Measurements from ENCODE around the gene PKP2. TPM values are rescaled to one million over a fixed set of nuclear protein-coding genes. Genes with fewer than 3 reads are reported as not detected.

The PKP2 gene
- 11.5 TPM for total RNA-seq

DNA sequence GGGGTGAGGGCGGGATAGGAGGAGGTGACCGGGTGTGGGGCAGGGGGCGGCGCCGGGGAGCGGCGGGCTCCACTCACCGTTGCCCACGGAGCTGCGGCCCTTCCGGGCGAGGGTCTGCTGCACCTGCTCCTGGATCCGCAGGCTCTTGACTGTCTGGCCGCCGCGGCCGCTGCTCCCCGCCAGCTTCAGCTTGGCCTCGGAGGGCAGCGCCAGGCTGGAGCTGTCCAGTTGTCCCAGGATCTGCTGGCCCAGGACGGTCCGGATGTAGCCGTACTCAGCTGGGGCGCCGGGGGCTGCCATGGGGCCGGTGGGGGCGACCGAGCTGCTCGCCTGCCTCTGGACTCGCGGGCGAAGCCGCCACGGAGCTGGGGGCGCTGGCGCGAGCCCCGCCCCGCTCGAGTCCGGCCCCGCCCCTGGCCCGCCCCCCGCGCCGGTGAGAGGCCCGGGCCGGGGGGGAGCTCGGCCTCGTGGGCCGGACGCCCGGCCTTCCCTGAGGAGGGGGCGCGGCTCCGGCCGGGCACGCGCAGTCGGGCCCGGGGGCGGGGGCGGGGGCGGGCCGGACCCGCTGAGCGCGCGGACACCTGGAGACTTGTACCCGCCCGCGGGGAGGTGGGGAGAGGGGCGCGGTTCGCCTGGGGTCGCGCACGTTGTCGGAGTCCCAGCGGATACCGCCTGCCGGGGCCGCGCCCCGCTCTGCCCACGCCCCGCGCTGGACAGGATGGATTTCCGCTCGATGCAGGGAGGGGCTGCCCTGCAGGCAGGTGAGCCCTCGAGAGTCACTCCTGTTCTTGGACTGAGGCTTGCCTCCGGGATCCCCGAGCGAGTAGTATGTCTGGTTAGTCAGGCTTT lies at the start of gene PKP2:
PKP2 (minus strand) TSS at position 346 of the 849 bp plus-strand sequence; CDS start at position 300, 46 bp downstream.
- no peak for DNase-seq

DNA sequence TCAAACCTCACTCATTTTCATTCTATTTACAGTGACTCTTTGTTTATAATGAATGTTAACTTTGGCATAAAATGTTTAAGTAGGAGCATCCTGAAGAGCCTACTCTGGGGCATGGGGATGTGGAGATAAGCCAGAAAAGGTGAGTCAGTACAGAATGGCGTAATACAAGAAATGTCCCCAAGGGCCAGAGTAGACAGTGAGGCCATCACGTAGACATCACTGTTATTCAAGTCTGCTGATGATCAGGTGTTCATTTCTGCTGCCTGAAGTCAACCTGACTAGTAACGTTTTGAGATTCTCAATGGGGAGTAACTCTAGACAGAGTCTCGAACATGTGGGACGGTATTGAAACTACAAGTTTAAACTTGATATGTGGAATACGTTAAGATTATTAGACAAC lies 47.6 kb upstream of the PKP2 start:
- DNase-seq = no peak

GRCh38 chr12:32939801-32940200 lies 43.2 kb upstream of the PKP2 start:
- DNase-seq = no peak

DNA sequence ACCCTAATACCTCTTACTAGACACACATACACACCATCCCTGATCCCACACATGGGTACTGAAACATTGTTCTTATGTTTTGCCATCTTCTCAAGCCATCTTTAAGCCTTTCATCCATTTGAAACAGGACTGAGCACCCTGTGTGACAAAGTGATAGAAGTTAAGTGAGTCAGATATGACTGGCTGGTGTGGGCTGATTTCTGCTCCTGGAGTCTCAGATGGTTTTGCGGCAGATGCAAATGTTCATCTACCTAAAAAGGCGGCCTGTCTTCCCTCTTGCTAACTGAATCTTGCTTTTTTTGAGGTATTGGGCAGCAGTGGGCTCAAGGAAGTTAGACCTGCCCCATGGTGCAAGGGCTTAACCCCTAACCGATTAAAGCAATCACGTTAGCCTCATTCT lies 30.4 kb upstream of the PKP2 start:
- DNase-seq = no peak

GRCh38 chr12:32926356-32926755 lies 29.8 kb upstream of the PKP2 start:
- no peak for DNase-seq

DNA sequence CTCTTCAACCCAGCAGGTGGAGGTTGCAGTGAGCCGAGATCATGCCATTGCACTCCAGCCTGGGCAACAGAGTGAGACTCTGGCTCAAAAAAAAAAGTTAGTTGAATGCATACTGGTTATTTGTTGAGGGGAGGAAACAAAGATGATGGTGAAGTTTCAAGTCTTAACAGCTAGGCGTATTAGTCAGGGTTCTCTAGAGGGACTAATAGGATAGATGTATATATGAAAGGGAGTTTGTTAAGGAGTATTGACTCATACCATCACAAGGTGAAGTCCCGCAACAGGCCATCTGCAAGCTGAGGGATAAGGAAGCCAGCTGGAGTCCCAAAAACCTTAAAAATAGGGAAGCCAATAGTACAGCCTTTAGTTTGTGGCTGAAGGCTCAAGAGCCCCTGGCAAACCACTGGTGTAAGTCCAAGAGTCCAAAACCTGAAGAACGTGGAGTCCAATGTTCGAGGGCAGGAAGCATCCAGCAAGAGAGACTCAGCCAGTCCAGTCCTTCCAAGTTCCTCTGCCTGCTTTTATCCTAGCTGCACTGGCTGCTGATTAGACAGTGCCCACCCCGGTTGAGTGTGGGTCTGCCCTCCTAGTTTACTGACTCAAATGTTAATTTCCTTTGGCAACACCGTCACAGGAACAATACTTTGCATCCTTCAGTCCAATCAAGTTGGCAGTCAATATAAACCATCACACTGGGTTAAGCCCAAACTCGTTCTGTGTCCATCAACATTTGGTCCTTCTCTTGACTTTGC lies 26.1 kb upstream of the PKP2 start:
- no peak for DNase-seq

- no peak for DNase-seq
Measured at GRCh38 chr12:32921397-32921796, 24.8 kb upstream of the PKP2 start.

GRCh38 chr12:32920506-32921085 lies 24.0 kb upstream of the PKP2 start:
- no peak for DNase-seq

DNA sequence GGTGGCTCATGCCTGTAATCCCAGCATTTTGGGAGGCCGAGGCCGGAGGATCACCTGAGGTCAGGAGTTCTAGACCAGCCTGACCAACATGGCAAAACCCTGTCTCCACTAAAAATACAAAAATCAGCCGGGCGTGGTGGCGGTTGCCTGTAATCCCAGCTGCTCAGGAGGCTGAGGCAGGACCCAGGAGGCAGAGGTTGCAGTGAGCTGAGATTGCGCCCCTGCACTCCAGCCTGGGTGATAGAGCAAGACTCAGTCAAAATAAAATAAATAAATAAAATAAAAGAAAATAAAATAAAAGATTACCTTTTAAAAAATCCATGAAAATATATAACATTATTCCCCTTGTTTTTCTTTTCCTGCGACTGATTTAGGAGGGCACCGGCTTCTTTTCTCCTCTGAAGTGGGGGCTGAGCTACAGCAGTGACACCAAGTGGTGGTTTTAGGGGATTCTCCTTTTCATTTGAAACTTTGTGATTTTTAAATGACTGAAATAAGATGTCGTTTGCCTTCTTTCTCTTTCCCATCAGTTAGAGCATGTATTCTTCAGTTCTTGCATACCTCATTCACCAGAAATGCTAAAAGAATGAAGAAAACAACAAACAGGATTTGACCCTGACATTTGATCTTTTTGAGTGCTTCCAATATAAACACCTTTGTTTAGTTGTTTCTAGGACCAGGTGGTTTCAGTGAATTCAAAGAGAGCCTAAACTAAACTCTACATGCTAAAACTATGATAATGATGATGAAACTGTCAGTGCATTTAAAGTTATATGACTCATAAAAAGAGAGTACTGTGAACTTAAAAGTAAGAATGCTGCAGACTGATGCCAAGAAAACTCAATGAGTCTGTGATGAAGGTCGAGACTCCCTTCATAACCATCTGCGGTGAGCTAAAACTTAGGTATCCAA lies 22.6 kb upstream of the PKP2 start:
- DNase-seq = peak; percentile 22

DNA sequence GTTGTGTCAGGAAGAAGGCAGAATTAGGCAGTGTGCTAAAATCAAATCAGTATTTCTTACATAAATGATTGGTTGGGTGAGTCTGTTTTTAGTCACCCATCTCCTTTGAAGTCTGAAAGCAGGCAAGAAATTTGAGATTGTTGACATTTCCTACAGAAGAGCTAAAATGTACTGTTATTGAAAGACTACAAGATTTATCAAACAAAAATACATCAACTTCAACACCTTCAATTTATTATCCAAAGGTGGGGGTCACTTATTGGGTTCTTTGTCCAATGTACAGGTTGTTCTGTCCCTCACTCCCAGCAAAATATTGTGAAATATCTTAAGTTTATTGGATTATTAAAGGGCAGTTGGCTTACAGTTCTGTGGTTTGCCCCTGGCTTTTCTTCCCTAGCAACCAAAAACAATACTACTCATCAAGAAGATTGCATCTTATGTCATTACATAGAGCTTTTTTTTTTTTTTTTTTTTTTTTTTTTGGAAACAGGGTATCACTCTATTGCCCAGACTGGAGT lies 20.6 kb upstream of the PKP2 start:
- DNase-seq = no peak

DNA sequence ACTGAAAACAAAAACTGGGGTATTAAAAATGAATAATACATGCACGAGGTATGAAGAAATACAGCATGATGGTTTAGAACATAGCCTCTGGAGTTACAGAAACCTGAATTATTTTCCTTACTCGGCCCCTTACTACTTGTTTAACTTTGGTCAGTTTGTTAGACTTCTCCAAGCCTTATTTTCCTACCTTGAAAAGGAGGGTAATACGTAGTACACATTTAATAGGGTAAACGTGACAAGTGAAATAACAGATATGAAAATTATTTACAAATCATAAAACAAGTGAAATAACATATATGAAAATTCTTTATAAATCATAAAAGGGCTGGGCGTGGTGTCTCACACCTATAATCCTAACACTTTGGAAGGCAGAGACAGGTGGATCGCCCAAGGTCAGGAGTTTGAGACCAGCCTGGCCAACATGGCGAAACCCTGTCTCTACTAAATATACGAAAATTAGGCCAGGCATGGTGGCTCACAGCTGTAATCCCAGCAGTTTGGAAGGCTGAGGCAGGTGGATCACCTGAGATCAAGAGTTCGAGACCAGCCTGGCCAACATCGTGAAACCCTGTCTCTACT lies 11.4 kb upstream of the PKP2 start:
- DNase-seq = no peak

GRCh38 chr12:32907166-32907565 lies 10.6 kb upstream of the PKP2 start:
- DNase-seq = no peak

DNA sequence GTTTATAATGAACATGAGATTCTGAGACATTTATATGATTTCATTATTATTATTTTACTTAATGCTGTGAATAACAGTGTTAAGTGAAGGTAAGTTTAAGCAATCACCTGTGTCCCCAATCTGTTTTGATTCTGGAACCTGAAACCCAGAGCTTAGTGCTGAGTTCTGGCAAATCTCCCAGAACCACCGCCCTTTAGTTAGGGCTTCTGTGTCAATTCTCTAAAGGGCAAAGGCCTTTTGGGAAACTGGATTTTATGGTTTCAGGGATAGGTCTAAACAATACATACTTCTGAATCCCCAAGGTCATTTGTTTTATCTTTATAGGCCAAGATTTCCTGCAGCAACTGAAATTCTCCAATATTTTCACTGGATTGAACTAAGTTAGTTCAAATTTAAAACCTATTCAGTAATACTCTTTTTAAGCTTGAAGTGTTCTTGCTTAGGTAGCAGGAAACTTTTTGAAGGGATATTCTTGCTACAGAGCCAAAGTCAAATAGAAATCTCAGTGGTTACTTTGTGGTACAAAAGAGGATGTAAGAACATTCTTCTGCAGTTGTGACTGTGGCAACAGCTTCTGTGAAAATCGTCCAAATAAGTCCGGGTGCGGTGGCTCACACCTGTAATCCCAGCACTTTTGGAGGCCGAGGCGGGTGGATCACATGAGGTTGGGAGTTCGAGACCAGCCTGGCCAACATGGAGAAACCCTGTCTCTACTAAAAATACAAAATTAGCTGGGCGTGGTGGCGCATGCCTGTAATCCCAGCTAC lies 10.0 kb upstream of the PKP2 start:
- DNase-seq = no peak

DNA sequence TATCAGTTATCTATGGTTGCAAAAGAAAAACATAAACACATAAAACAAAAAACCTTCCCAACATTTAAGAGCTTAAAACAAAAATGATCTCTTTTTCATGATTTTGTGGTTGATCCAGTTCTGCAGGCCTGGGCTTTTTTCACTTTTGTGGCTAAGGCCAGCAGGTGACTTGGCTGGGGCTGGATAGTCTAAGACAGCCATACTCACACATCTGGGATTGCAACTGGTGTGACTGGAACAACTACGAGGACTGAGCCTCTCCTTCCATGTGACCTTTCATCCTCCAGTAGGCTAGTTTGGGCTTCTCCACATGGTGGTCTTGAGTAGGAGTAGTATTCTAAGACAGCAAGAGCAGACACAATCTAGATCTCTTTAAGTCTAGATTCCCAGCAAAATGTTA lies 7.2 kb upstream of the PKP2 start:
- no peak for DNase-seq

DNA sequence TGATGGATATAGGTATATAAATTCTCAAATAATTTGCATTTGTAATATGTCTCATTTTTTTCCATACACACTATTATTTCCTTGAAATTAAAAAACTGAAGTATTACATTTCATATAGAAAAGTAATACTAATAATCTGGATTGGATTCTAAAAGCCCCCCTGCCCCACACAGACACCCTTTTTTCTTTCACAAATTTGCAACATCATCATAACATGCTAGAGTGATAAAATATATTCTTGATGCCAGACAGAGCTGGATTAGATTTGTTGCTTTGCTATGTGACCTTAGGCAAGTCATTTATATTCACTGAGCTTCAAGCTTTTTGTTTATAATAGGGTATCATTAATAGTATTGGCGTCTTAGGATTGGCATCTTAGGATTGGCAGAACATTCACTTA lies 6.7 kb upstream of the PKP2 start:
- no peak for DNase-seq

GRCh38 chr12:32902287-32902997 lies 5.9 kb upstream of the PKP2 start:
- no peak for DNase-seq

DNA sequence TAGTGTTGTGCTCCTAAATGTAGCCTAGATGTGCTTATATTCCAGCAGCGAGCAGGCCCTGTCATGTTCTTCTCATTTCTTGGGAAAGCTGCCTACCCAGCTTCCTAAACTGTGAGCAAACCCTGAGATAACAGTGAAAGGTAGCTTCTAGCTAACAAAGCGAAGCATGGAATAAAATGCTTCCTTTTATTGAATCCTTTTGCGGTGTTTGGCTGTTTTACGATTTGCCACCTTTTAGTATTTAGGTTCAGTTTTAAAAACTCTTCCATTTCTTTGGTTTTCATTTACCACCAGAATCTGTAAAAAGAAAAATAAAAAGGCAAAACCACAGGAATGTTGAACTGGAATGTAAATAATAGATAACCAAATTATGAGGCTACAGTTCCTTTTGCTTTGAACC lies 5.0 kb upstream of the PKP2 start:
- DNase-seq = no peak

GRCh38 chr12:32897687-32898573 lies 1.4 kb upstream of the PKP2 start:
- no peak for DNase-seq

- DNase-seq = no peak
Measured at GRCh38 chr12:32897281-32897610, 669 bp upstream of the PKP2 start.
